GM18502 (cell line): ENCODE results near the gene GNG12.
A peak's percentile ranks its signal among the peaks of the same experiment; 100 is the strongest.

ENCODE experiments used
- ATAC-seq: cut with Tn5 transposase; IDR thresholded peaks from one replicate; pipeline ENCODE4 v1.9.1; 2021; ENCODE audit warnings: mild to moderate bottlenecking; ENCODE audit not compliant: unreplicated experiment, poor library complexity

Gene GNG12

DNA sequence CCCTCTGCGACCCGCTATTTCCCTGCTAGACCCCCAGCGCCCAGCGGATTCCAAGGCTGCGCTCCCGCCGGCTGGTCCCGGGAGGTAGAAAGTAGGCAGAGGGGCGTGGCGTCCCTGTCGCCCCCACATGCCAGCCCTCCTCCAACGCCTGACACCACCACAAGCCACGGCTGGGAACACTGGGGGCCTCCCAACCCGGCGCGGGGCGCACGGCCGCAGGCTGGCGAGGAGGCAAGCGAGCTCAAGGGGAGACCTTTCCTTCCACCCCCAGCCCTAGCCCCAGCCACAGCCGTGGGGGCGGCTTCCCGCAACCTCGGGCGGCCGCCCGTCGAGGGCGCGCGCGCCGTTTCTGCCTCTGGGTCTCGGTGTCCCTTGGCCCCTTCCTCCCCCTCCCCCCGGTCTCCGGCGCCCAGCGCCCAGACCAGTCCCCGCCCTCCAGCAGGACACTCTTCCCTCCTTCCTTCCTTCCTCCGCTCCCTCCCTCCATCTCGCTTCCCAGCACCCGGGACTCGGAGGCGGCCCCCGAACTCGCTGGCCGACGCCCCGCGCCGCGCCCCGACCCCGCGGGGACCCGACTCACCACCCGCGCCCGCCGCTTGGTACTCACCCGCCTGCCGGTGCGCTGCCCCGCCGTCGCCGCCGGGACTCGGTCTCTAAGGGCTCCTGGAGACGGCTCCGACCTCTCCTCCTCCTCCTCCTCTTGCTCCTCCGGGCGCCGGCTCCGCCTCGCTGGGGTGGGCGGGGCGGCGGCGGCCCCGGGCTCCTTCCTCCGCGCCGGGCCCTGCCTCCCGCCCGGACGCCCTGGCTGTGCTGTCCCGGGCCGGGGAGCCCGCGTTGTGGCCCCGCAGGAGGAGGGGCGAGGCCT lies at the start of gene GNG12:
Gene GNG12, minus strand, starts transcription at position 731 of the 865 bp plus-strand sequence. CDS start 125,781 bp downstream, outside the sequence.
- ATAC-seq: peak; percentile 79

DNA sequence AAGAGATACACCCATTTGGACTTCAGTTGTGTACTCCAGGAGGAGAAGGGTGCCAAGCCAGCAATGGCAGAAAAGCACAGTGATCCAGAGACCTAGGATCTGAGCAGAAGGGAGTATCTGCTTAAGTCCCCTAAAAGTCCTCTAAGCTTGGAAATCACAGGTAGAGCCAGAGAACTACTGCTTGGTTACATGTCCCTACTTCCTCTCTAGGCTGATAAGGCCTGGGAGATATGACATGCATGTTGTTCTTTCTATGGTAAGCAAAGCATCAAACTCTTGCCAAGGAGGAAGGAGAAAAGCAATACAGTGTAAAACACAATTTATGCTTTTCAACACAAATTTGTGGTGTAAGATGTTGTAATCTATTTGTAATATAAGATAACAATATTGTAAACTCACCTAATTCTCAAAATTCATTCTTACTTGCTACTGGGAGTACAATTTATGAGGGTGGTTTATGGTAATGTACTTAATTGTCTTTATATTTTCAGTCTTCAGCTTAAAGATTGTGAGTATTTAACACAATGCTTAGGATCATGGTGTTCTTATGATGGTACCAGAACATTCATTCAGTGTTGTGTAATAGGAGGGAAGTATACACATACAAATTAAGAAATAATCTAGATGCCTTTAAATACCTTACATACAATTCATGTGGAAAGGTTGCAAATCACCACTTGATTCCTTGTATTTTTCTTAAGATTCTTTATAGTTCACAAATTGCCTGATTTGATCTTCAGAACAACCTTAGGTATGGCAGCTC lies 49.1 kb upstream of the GNG12 start:
- ATAC-seq: no peak

DNA sequence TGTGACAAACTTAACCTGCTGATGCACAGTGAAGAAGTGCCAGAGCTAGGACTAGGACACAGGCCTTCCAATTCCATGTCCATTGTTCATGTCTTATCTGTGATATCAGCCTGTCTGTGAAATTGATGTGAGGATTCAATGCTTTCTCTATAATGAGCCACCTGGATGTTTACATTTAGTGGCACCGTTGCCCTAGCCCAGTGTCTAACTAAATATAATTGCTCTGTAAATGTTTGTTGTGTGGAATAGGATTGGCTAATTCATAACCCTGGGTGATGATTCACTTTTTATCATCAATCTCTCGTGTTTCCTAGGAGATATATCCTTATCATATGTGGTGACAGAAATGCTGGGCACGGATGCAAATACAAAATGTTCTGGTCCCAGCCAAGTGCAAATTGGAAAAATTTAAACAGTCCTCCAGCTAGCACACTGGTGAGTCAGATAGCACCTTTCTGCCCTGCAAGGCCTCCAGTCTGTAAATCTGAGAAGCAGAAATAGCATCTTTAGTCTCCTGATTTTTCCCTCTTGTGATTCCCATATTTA lies 46.9 kb upstream of the GNG12 start:
- ATAC-seq: no peak

DNA sequence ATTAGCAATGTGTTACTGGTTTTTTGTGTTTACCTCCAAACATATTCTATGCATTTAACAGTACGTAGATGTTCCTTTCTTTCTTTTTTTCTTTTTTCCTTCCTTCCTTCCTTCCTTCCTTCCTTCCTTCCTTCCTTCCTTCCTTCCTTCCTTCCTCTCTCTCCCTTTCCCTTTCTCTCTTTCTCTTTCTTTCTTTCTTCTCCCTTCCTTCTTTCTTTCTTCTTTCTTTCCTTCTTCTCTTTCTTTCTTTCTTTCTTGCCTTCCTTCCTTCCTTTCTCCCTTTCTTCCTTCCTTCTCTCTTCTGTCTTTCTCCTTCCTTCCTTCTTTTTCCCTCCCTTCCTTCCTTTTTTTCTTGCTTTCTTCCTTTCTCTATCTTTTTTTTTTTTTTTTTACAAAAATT lies 46.2 kb upstream of the GNG12 start:
- no peak for ATAC-seq

DNA sequence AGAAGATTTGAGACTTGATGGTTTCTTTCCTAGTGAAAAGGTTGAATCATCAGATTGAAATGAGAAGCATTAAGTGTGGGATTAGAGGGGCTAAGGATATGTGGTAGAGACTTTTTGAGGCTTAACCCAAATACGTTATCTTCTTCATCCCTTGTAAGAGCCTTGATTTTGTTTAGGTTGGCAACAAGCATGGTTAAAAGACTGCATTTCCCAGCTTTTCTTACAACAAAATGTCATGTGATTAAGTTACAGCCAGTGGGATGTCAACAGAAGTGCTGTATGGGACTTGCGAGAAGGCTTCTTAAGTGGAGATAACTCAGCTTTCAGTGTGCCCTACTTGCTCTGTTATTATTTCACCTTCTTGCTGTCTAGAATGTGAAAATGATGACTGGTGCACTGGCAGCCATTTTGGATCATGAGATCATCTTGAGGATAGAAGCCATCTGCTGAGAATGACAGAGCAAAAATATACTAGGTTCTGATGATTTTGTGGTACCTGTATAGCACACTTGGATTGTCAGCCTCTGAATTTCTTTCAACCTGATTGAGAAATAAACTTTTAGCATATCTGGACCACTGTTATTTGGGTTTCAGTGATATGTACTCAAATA lies 41.3 kb upstream of the GNG12 start:
- ATAC-seq: no peak

DNA sequence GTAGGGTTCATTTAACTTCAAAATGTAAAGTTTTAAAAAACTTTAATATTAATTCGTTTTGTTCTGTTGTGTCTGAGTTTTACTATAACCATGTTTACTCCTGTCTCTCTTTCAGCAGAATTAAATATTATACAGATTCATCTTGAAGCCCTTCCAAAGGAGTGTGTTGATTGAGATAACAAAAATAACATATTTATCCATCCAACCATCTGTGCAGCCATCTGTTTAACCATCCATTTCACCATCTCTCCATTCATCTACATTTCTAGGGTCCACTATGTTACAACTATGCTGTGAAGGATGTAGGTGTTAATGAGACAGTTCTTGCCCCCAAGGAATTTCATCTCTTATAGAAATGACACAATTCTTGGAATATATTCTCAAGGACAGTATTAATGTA lies 36.0 kb upstream of the GNG12 start:
- no peak for ATAC-seq

DNA sequence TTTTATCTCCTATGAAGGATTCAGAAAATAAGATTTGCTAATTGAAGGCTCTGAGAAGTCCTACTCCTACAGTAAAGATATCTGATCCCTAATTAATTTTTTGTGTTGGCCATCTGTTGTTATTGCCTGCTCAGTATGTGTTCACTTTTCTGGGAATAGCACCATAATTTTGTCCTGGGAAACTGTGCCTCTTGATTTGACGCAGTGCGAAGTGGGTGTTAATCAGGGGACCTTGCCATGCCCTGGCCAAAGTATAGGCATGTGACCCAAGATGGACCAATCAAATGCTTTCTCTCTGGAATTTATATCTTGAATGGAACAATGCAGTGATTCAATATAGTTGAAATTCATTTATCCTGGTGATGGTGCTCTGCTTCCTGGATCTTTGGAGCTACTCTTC lies 30.4 kb upstream of the GNG12 start:
- ATAC-seq: no peak

DNA sequence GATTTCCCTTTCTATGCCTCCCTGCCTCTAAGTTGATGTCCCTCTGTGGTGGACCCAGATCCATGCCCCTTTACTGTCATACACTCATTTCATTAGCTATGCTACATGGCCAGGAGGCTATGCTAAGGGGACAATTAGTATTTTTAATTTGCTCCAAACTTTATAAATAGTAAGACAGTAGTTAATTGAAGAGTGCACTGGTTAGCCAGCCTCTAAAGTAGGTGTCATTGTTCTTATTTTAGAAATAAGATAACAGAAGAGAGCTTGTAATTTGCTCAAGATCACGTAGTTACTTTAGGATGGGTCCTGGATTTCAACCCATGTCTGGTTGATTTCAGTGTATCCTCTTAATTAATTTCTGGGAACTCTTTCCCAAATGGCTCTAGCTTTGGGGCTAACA lies 29.4 kb upstream of the GNG12 start:
- ATAC-seq: no peak

DNA sequence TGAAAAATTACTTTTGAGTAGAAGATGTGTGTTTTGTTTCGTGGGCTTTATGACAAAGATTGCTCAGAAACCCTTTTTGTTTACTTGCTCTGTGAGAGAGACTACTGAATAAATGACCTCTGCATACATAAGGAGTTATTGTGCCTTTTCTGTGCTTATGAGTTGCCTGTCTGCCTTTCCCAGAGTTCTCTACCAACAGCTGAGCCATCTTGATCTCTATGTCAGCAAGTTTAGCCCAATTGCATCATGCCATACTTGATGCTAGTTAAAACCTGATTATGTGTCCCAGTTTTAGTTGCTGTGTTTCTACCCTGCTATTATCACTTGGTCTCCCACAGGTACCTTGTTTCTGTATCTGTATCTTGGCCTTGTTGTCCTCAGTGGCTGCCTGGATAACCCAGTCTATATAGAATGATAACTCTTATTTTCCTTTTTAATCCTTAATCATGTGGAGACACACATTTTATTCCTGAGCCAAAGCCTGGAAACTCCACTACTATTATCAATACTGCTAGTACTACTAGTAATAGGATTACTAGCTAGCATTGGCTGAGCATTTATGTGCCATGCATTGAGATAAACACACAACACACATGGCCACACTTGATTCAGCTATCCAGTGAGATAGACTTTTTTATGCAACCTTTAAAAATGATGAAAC lies 28.7 kb upstream of the GNG12 start:
- no peak for ATAC-seq

DNA sequence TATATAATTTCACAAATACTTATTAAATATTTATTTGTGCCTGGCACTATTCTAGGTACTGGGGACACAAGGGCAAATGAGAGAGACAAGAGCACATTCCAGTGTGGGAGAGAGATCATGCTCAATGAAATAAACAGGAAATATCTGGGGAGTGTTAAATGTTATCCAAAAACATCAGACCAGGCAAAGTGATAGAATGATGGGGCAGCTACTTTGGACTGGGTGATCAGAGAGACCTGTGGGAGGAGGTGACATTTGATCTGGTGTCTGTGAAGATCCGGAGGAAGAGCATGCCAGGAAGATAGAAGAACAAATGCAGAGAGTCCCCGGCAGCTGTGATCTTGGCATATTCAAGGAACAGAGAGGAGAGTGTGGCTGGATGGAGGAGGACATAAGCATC lies 27.5 kb upstream of the GNG12 start:
- no peak for ATAC-seq

DNA sequence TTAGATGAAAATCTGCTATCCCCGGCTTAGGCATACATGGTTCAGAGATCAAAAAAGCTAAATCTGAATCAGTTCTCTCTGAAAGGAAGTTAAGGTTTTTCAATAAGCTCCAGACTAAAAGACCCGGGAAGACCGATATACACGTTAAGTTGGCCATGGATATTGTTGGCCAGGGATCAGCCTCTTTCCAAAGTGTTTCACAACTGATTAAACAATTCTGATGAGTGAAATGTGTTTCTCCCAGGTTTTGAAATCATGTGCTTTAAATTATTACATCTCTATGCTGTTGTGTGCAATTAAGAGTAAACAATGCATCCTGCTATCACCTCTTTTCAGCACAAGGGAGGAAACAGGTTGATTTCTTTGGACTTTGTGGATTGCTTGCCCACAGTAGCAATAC lies 23.7 kb upstream of the GNG12 start:
- ATAC-seq: no peak

DNA sequence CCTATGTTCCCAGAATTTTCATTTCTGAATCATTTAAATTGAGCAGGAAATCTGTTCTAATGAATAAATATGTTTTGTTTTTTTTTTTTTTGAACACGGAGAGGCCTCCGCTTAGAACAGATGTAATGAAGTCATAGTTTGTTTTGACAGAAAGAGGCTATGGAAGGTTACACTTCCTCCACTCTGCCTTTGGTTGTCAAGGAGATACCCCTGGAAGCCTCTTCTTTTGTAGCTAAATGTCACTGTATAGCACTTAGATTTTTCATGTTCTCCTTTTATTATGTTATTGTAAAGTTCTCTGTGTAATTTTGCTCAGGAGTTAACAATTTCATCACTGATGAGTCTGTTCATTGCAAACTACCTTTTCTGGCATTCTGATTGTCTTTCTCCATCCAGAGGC lies 22.7 kb upstream of the GNG12 start:
- no peak for ATAC-seq

DNA sequence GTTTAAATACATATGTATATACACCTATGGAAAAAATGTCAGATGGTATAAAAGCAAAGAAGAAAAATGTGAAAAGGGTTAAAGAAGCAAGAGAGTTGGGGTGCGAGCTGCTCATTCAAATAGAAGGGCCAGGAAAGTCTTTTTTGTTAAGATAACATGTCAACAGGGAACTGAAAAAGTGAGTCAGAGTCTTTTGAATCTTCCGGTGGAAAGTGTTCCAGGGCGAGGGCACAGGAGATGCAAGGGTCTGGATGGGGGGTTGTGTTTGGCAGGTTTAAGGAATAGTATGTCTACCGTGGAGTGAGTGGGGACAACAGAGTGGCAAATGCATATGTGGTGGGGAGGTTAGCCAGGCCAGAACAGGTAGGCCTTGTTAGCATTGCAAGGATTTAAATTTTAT lies 22.2 kb upstream of the GNG12 start:
- no peak for ATAC-seq

DNA sequence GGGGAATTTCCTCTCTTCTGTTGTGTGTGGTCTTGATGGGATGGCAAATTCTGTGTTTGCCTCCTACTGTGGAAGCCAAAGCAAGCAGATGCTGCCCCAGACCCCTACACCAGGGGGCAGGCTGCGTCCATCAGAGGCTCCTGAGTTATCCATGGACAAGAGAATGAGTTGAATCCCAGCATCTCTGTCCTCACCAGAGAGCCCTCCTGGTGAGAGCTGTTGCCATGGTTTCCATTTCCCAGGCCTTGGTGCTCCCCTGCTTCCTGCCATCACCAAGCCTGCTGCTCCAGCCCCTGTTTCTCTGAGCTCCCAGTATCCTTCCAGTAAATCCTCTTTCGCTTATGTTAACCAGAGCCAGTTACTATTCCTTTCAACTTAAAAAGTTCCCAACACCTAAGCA lies 20.4 kb upstream of the GNG12 start:
- peak; percentile 42 for ATAC-seq

DNA sequence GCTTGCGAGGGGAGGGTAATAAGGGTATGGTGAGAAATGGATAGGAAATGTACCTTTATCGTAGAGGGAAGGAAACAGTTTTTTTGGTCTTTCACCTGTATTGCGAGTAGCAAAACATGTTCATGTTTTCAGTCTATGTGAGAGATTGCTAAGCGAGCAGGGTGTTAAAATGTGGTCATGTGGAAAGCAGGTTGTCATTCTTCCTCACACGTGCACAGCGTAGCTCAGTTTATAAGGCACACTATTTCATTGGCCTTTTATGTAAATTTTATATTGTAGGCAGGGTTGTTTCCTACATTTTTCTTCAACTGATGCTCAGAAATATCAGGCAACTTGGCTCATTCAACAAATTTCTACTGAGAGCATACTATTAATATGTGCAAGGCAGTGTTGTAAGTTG lies 18.5 kb upstream of the GNG12 start:
- ATAC-seq: no peak

DNA sequence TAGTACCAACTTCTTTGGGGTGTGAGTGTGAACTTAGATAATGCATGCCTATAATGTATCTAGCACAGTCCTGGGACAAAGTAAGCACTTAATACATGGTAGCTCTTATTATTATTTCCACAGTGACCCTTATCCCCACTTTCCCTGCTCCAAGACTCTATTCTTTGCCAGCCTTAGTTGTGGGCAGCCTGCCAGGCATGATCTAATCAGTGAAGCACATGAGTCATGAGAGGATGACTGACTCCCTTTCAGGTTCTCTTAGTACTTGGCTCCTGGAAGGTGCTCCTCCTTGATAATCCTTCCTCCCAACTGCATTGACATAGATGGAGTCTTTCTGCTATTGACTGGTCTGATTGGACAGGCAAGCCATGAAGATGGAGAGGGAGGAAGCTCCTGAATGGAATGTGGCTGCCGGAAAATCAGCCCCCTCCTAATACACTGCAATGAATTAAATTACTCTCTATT lies 17.4 kb upstream of the GNG12 start:
- ATAC-seq: no peak

DNA sequence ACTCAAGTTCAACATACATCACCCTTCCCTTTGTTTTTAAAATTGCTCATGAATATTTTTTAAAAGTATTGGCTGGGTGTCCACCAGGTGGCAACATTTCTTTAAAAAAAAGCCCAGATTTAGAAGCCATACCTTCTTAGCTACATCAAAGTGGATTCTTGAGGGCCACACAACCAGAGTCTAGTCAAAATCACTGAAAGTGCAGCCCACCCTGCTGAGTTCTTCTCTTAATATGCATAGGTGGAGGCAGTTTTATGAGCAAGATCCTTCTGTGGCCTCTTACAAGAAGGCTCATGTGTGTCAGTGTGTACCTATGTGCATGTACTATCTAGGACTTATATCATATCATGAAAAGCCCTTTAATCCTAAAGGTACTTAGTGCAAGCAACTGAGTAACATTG lies 16.9 kb upstream of the GNG12 start:
- no peak for ATAC-seq

DNA sequence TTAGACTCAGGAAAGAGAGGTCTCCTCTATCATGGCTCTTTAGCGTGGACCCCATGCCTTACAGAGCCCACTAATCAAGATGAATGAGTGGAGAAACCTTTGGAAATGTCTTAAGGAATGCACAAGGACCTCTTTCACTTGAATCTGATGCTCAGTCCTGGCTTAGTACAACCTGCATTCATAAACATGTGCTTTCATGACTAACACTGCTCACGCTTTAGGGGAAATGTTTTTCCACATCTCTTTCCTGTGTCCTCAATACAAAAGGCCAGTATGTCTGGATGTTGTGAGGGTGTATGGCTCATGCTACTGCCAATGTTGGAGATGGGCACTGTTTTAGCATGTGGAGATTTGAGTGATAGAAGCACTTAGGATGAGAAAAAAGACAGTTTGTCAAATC lies 14.2 kb upstream of the GNG12 start:
- ATAC-seq: no peak

DNA sequence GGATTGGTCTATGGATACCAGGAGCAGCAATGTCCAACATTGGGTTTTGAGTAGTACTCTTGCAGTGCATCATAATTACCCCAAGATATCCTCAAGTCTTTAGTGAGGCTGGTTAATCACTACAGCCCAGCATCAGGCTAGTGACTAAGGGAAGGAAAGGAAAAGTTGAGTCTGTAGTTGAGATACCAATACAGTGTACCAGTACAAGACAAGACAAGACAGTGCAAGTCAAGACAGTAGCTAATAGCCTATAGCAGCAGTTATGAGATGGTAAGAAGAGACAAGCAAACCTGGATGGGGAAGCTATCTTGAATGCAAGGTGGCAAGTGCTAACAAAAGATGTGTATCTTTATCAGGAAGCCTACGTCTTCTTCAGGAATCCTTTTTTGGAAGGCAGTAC lies 13.3 kb upstream of the GNG12 start:
- no peak for ATAC-seq

DNA sequence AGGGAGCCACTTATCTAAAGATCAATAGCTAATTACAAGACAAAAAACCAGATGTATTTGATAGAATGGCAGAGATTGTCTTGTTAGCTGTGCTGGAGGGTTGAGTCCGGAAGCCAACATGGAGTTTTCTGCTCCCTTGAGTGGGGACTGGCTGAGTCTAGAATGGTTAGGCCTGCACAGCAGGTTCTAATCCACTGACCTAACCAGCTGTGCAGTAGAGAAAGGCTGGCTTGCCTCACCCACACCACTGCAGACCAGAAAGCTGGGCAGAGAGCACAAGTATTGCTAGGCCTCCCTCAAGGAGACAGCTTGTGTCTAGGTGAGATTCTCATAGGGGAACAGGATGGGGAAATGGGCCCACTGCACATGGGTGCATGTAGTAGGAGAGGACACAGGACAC lies 11.7 kb upstream of the GNG12 start:
- ATAC-seq: no peak
